ENCODE measurements around the gene ZNF219.

DNA sequence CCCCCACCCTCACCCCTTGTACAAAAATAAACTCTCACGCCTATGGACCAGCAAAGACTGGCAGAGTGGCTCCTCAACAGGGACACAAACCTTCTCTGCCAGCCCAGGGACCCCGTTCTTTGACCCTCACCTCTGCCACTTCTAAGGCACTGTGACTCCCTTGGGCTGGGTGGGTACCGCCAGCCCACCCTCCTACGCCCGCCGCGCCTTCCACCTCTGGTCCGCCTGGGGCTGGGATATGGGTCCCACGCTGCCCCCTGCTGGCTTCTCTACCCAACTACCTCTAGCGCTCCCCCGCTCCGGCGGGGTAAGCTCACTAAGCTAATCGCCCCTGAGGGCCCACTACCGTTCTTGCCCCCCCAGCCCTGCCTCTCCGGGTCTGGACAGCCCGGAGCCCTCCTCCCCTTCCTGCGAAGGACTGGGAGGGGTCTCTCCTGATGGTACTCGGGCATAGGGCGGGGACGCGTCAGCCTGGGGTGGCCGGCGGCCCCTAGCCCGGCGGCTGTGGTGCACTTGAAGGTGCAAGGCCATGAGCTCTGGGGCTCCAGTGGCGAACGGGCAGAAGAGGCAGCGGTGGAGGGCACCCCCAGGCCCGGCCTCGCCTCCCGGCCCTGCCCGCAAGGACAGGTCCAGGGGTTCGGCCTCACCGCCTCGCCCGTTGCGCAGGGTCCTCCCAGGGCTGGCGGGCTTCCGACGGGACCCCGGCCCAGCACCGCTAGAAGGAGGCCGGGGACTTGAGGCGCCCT lies 8.1 kb downstream of the ZNF219 start:
- TF ChIP-seq, protein P1, sequence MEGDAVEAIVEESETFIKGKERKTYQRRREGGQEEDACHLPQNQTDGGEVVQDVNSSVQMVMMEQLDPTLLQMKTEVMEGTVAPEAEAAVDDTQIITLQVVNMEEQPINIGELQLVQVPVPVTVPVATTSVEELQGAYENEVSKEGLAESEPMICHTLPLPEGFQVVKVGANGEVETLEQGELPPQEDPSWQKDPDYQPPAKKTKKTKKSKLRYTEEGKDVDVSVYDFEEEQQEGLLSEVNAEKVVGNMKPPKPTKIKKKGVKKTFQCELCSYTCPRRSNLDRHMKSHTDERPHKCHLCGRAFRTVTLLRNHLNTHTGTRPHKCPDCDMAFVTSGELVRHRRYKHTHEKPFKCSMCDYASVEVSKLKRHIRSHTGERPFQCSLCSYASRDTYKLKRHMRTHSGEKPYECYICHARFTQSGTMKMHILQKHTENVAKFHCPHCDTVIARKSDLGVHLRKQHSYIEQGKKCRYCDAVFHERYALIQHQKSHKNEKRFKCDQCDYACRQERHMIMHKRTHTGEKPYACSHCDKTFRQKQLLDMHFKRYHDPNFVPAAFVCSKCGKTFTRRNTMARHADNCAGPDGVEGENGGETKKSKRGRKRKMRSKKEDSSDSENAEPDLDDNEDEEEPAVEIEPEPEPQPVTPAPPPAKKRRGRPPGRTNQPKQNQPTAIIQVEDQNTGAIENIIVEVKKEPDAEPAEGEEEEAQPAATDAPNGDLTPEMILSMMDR (conservative IDR thresholded peaks at IDR 0.05 in 1 of 2, IDR thresholded peaks at IDR 0.05 in 1 of 2; ENCODE audit: extremely low read depth in 1 of 2, insufficient read depth in 1 of 2, low read depth in 1 of 2, low read length in 2 of 2): peak; percentile 25 to 49
- TF ChIP-seq EZH2 (IDR thresholded peaks at IDR 0.05; ENCODE audit: borderline replicate concordance, low read length): no peak
